HCT116 (cell line): ENCODE data around the gene PCCA. TPM values are rescaled to one million over a fixed set of nuclear protein-coding genes. Genes with fewer than 3 reads are reported as not detected.

ENCODE experiments used
- ATAC-seq: fragments of 200-7000 bp; cut with Tn5 transposase; 2 replicates; pipeline ENCODE4 v1.9.1; 2020; ENCODE audit warnings: mild to moderate bottlenecking, moderate library complexity
- BruUV-seq: library from RNA; stranded (reverse); fragments of 400-500 nt; replicated peaks from 2 replicates; lab custom pipeline; 2021; lab: Mats Ljungman, UMichigan
- CTCF ChIA-PET: fragments of 300-600 bp; sonication (Branson Sonifier 250); formaldehyde crosslinking; loops from one replicate; lab custom pipeline; 2021; ENCODE audit warnings: antibody characterized with exemption; lab: Charles Lee
- POLR2A ChIA-PET: fragments of 300-600, 350-600 bp; sonication (Branson Sonifier 250); formaldehyde crosslinking; loops from one replicate; lab custom pipeline; 2021; ENCODE audit warnings: antibody characterized with exemption; lab: Charles Lee
- RAD21 ChIA-PET, 2 experiments: fragments of 300-600 bp; sonication (Branson Sonifier 250); formaldehyde crosslinking; loops; one replicate each; lab custom pipeline; 2023; ENCODE audit warnings: low total read pairs in 2 of 2; ENCODE audit not compliant: uncharacterized antibody in 2 of 2, unreplicated experiment in 2 of 2, low non-redundant PET in 1 of 2; lab: Charles Lee
- DNase-seq: peaks from one replicate; pipeline ENCODE4 v3.0.0-alpha.2; 2010; ENCODE audit warnings: low read depth, low spot score
- H2AFZ ChIP-seq: fragments of 200-600 bp; shearing (Covaris generic), sonication (generic); 2 replicates; pipeline ENCODE4 v1.6.1; 2017; ENCODE audit warnings: low read depth, mixed run types, mixed read lengths, antibody characterized with exemption, low read length; ENCODE audit not compliant: poor library complexity, severe bottlenecking
- H3K27ac ChIP-seq: 2 replicates; pipeline ENCODE4 v1.5.1; 2012; ENCODE audit warnings: low read depth, low read length
- H3K27me3 ChIP-seq: fragments of 200-600 bp; sonication (generic); 2 replicates; pipeline ENCODE4 v1.6.1; 2016; ENCODE audit warnings: mixed run types, low read length, mixed read lengths; ENCODE audit not compliant: insufficient read depth
- H3K36me3 ChIP-seq, 2 experiments: fragments of 200-500 bp in 1 of 2; fragments of 200-600 bp in 1 of 2; sonication (Bioruptor generic) in 1 of 2; sonication (generic) in 1 of 2; 2 replicates each; pipeline versions ENCODE4 v1.5.1 to v1.6.1; 2014 to 2016; ENCODE audit warnings: low read length in 2 of 2, inconsistent platforms in 1 of 2, mixed read lengths in 1 of 2, mixed run types in 1 of 2; ENCODE audit not compliant: insufficient read depth in 2 of 2, control insufficient read depth in 1 of 2
- H3K4me1 ChIP-seq, 2 experiments: fragments of 200-600 bp in 1 of 2; sonication (generic) in 1 of 2; 2 replicates each; pipeline versions ENCODE4 v1.5.1 to v1.6.1; 2012 to 2017; ENCODE audit warnings: low read length in 2 of 2, inconsistent platforms in 1 of 2, mild to moderate bottlenecking in 1 of 2, mixed read lengths in 1 of 2, mixed run types in 1 of 2, moderate library complexity in 1 of 2; ENCODE audit not compliant: insufficient read depth in 2 of 2, control insufficient read depth in 1 of 2
- H3K4me2 ChIP-seq: fragments of 200-600 bp; sonication (generic); 2 replicates; pipeline ENCODE4 v1.6.1; 2017; ENCODE audit warnings: mixed run types, low read length, mixed read lengths
- H3K4me3 ChIP-seq, 2 experiments: fragments of 200-600 bp in 1 of 2; sonication (generic) in 1 of 2; replicated peaks in 1 of 2; 2 replicates each; pipeline ENCODE4 v1.5.1; 2011 to 2016; ENCODE audit warnings: low read length in 2 of 2, control low read depth in 1 of 2, low read depth in 1 of 2, mild to moderate bottlenecking in 1 of 2, mixed read lengths in 1 of 2, mixed run types in 1 of 2
- H3K79me2 ChIP-seq: fragments of 200-600 bp; sonication (generic); 2 replicates; pipeline ENCODE4 v1.6.1; 2017; ENCODE audit warnings: mild to moderate bottlenecking, mixed run types, low read length, moderate library complexity, mixed read lengths; ENCODE audit not compliant: insufficient read depth
- H3K9ac ChIP-seq: fragments of 200-600 bp; sonication (generic); 2 replicates; pipeline ENCODE4 v1.6.1; 2016; ENCODE audit warnings: low read length, mixed read lengths
- H3K9me2 ChIP-seq: fragments of 200-600 bp; sonication (generic), shearing (Covaris generic); 2 replicates; pipeline ENCODE4 v1.6.1; 2017; ENCODE audit warnings: mixed run types, mild to moderate bottlenecking, moderate library complexity; ENCODE audit not compliant: insufficient read depth
- H3K9me3 ChIP-seq, 2 experiments: fragments of 200-500 bp in 1 of 2; fragments of 200-600 bp in 1 of 2; sonication (Bioruptor generic) in 1 of 2; sonication (generic) in 1 of 2; 2 replicates each; pipeline ENCODE4 v1.6.1; 2014 to 2017; ENCODE audit warnings: low read length in 2 of 2, mixed read lengths in 2 of 2, inconsistent platforms in 1 of 2, low read depth in 1 of 2, mild to moderate bottlenecking in 1 of 2, mixed run types in 1 of 2, moderate library complexity in 1 of 2; ENCODE audit not compliant: control insufficient read depth in 1 of 2, insufficient read depth in 1 of 2
- H4K20me1 ChIP-seq: fragments of 200-600 bp; sonication (generic), shearing (Covaris generic); 2 replicates; pipeline ENCODE4 v1.6.1; 2017; ENCODE audit warnings: mixed run types, mild to moderate bottlenecking, moderate library complexity; ENCODE audit not compliant: insufficient read depth
- ATF3 ChIP-seq: IDR thresholded peaks from 2 replicates; pipeline ENCODE4 v1.6.1; 2012
- CEBPB ChIP-seq: IDR thresholded peaks from 2 replicates; pipeline ENCODE4 v1.6.1; 2012; ENCODE audit warnings: low read depth
- CTCF ChIP-seq, 3 experiments: fragments of 200-600 bp in 1 of 3; sonication (generic) in 1 of 3; IDR thresholded peaks in 2 of 3; conservative IDR thresholded peaks in 1 of 3; 2 replicates each; pipeline ENCODE4 v1.5.1; 2012 to 2017; ENCODE audit warnings: low read depth in 2 of 3, low read length in 2 of 3, antibody characterized with exemption in 1 of 3, borderline replicate concordance in 1 of 3, control low read depth in 1 of 3, mild to moderate bottlenecking in 1 of 3, mixed read lengths in 1 of 3, mixed run types in 1 of 3, moderate library complexity in 1 of 3; ENCODE audit not compliant: insufficient read depth in 1 of 3
- EGR1 ChIP-seq: IDR thresholded peaks from 2 replicates; pipeline ENCODE4 v1.6.1; 2012; ENCODE audit warnings: low read depth
- ELF1 ChIP-seq: IDR thresholded peaks from 2 replicates; pipeline ENCODE4 v1.6.1; 2012; ENCODE audit warnings: low read depth, borderline replicate concordance
- EZH2 ChIP-seq: fragments of 200-600 bp; sonication (generic); IDR thresholded peaks from 2 replicates; pipeline ENCODE4 v1.6.1; 2017; ENCODE audit warnings: antibody characterized with exemption, mixed run types
- EZH2phosphoT487 ChIP-seq: fragments of 200-600 bp; IDR thresholded peaks from 2 replicates; pipeline ENCODE4 v1.6.1; 2018; ENCODE audit warnings: antibody characterized with exemption, borderline replicate concordance
- FOSL1 ChIP-seq: IDR thresholded peaks from 2 replicates; pipeline ENCODE4 v1.6.1; 2012; ENCODE audit warnings: low read depth
- JUND ChIP-seq: IDR thresholded peaks from 2 replicates; pipeline ENCODE4 v1.6.1; 2012
- MAX ChIP-seq: IDR thresholded peaks from 2 replicates; pipeline ENCODE4 v1.6.1; 2012
- POLR2A ChIP-seq: IDR thresholded peaks from 2 replicates; pipeline ENCODE4 v1.7.0; 2011; ENCODE audit warnings: borderline replicate concordance; ENCODE audit not compliant: insufficient read depth, insufficient read length; ENCODE audit errors: extremely low read depth
- POLR2AphosphoS5 ChIP-seq: IDR thresholded peaks from 2 replicates; pipeline ENCODE4 v1.6.1; 2011; ENCODE audit warnings: mild to moderate bottlenecking, low read depth, low read length, moderate library complexity
- RAD21 ChIP-seq: IDR thresholded peaks from 2 replicates; pipeline ENCODE4 v1.6.1; 2012; ENCODE audit warnings: low read depth, mild to moderate bottlenecking
- REST ChIP-seq: IDR thresholded peaks from 2 replicates; pipeline ENCODE4 v1.6.1; 2012; ENCODE audit warnings: low read depth
- SRF ChIP-seq: IDR thresholded peaks from 2 replicates; pipeline ENCODE4 v1.6.1; 2012; ENCODE audit warnings: low read depth
- TCF7L2 ChIP-seq: IDR thresholded peaks from 2 replicates; pipeline ENCODE4 v1.7.0; 2011; ENCODE audit warnings: borderline replicate concordance, inconsistent platforms; ENCODE audit not compliant: insufficient read depth, insufficient read length; ENCODE audit errors: extremely low read depth
- YY1 ChIP-seq: IDR thresholded peaks from 2 replicates; pipeline ENCODE4 v1.6.1; 2011; ENCODE audit warnings: low read length, low read depth, moderate library complexity, mild to moderate bottlenecking; ENCODE audit not compliant: insufficient replicate concordance; ENCODE audit errors: extremely low read depth
- ZBTB33 ChIP-seq: IDR thresholded peaks from 2 replicates; pipeline ENCODE4 v1.6.1; 2011; ENCODE audit warnings: mild to moderate bottlenecking, low read length, moderate library complexity; ENCODE audit not compliant: insufficient replicate concordance; ENCODE audit errors: extremely low read depth
- ZFX ChIP-seq: fragments of 450-650 bp; IDR thresholded peaks from 2 replicates; pipeline ENCODE4 v1.6.1; 2017
- ZNF274 ChIP-seq: fragments of 200-500 bp; sonication (Bioruptor generic); IDR thresholded peaks from 2 replicates; pipeline ENCODE4 v1.6.1; 2014; ENCODE audit warnings: mild to moderate bottlenecking, low read depth, low read length, inconsistent platforms
- intact Hi-C: fragments of 100-400 bp; cut with micrococcal nuclease; formaldehyde crosslinking; loops from 2 replicates; pipeline ENCODE4 v1.10.0; 2022
- total RNA-seq: library from RNA; stranded (reverse); gene quantifications from one replicate; pipeline ENCODE4 v1.2.1, GENCODE V29; 2021; ENCODE audit not compliant: unreplicated experiment

The PCCA gene
- total RNA-seq, 1 experiment from 2014 or later, result 23.0 TPM

GRCh38 chr13:100102042-100102441 is 13.1 kb downstream of the PCCA start:
- Histone ChIP-seq H3K27ac (no peak overlapping the region), H2AFZ (no peak overlapping the region), H3K79me2 (peaks cover 14% of the 10 kb centered on the region; the same call in 1 of the 2 replicates), H3K4me3 (no peak overlapping the region), H3K4me1 (peaks cover 12 to 18% of the 10 kb centered on the region in 2 experiments), H4K20me1 (no peaks in the 10 kb centered on the region), H3K9ac (no peak overlapping the region), H3K9me2 (no peaks in the 10 kb centered on the region), H3K27me3 (no peaks in the 10 kb centered on the region), H3K36me3 (no peaks in the 10 kb centered on the region), H3K4me2 (no peak overlapping the region), H3K9me3 (no peaks in the 10 kb centered on the region)
- intact Hi-C loops, result no loop called here
- DNase-seq (no peak), ATAC-seq (no peak)
- no TSS peak for BruUV-seq
- ChIA-PET CTCF (no interaction called here), POLR2A (interaction anchor here (1.7 kb wide), 1 partner anchor 12 kb away, joined by 4 read pairs; no protein-coding TSS in a partner anchor), RAD21 (no interaction called here)
- TF ChIP-seq RAD21, result no peak
- no peak for TF ChIP-seq CTCF (IDR thresholded peaks at IDR 0.05 in 2 of 3, conservative IDR thresholded peaks at IDR 0.05 in 1 of 3; ENCODE audit: borderline replicate concordance in 1 of 3, insufficient read depth in 1 of 3, low read depth in 2 of 3, low read length in 2 of 3)
- TF ChIP-seq ATF3, result no peak
- no peak for TF ChIP-seq REST
- no peak for TF ChIP-seq CEBPB
- TF ChIP-seq EGR1, result no peak
- TF ChIP-seq ELF1, result no peak
- no peak for TF ChIP-seq MAX
- TF ChIP-seq POLR2AphosphoS5, result no peak
- no peak for TF ChIP-seq TCF7L2
- TF ChIP-seq ZNF274, result no peak
- no peak for TF ChIP-seq EZH2phosphoT487
- no peak for TF ChIP-seq ZBTB33
- no peak for TF ChIP-seq FOSL1
- no peak for TF ChIP-seq YY1
- no peak for TF ChIP-seq SRF
- TF ChIP-seq EZH2, result no peak
- no peak for TF ChIP-seq ZFX
- TF ChIP-seq JUND, result no peak
- no peak for TF ChIP-seq POLR2A
